ENCODE measurements around the gene PHACTR1. TPM values are rescaled to one million over a fixed set of nuclear protein-coding genes. Genes with fewer than 3 reads are reported as not detected.

Gene PHACTR1
- total RNA-seq, 1 experiment from 2014 or later, result 0.05 TPM

GRCh38 chr6:12984776-12985175, 268.2 kb downstream of the PHACTR1 start:
- ATAC-seq, result no peak
- BruUV-seq (replicated peaks), result no TSS peak
- TF ChIP-seq TCF7L2 (IDR thresholded peaks at IDR 0.05; ENCODE audit: low read depth, low read length) (no peak), POLR2AphosphoS5 (IDR thresholded peaks at IDR 0.05; ENCODE audit: low read depth, low read length) (no peak), REST (IDR thresholded peaks at IDR 0.05; ENCODE audit: insufficient read depth in 1 of 2, low read depth in 2 of 2, low read length in 1 of 2) (no peak), SIN3A (IDR thresholded peaks at IDR 0.05; ENCODE audit: borderline replicate concordance, insufficient read depth, low read depth, low read length) (no peak), CTCF (IDR thresholded peaks at IDR 0.05) (no peak)

GRCh38 chr6:12987783-12988182, 271.2 kb downstream of the PHACTR1 start:
- no peaks in the 10 kb centered on the region for H3K27me3 ChIP-seq (ENCODE audit: control insufficient read depth, insufficient read depth, low read length)
- no peak for ATAC-seq
- H3K4me1 ChIP-seq (ENCODE audit: control insufficient read depth, insufficient read depth, low read length), result no peaks in the 10 kb centered on the region
- no peaks in the 10 kb centered on the region for H3K9me3 ChIP-seq (ENCODE audit: control insufficient read depth, insufficient read depth, low read depth, low read length)
- no peak for TF ChIP-seq POLR2AphosphoS5 (IDR thresholded peaks at IDR 0.05; ENCODE audit: low read depth, low read length)
- no peak for TF ChIP-seq TCF7L2 (IDR thresholded peaks at IDR 0.05; ENCODE audit: low read depth, low read length)
- no peak for TF ChIP-seq CTCF (IDR thresholded peaks at IDR 0.05)
- no peak for TF ChIP-seq REST (IDR thresholded peaks at IDR 0.05; ENCODE audit: insufficient read depth in 1 of 2, low read depth in 2 of 2, low read length in 1 of 2)
- no peak for TF ChIP-seq SIN3A (IDR thresholded peaks at IDR 0.05; ENCODE audit: borderline replicate concordance, insufficient read depth, low read depth, low read length)
- no peak for DNase-seq (ENCODE audit: low read depth, low spot score)
- CTCF ChIA-PET, result no interaction called here
- intact Hi-C loops (cut with micrococcal nuclease; ENCODE audit: unreplicated experiment) (no loop called here), in situ Hi-C loops (cut with HindIII; ENCODE audit: low pct_unique_long_range_greater_than_20kb, low sequenced_read_pairs) (no loop called here)
- no peak overlapping the region for H3K4me3 ChIP-seq (ENCODE audit: low read depth in 2 of 2, low read length in 2 of 2)
- BruUV-seq (replicated peaks), result no TSS peak
- no peaks in the 10 kb centered on the region for H3K36me3 ChIP-seq (ENCODE audit: control insufficient read depth, insufficient read depth, low read length)
- POLR2A ChIA-PET, result no interaction called here
- H3K27ac ChIP-seq (ENCODE audit: low read length), result no peak overlapping the region

More at GRCh38 chr6:12984776-12985175, 268.2 kb downstream of the PHACTR1 start:
- no peak overlapping the region for H3K27ac ChIP-seq (ENCODE audit: low read length)
- H3K9me3 ChIP-seq (ENCODE audit: control insufficient read depth, insufficient read depth, low read depth, low read length), result no peaks in the 10 kb centered on the region
- no peak overlapping the region for H3K4me3 ChIP-seq (ENCODE audit: low read depth in 2 of 2, low read length in 2 of 2)
- POLR2A ChIA-PET, result no interaction called here
- CTCF ChIA-PET, result no interaction called here
- in situ Hi-C loops (cut with HindIII; ENCODE audit: low pct_unique_long_range_greater_than_20kb, low sequenced_read_pairs) (no loop called here), intact Hi-C loops (cut with micrococcal nuclease; ENCODE audit: unreplicated experiment) (no loop called here)
- no peaks in the 10 kb centered on the region for H3K36me3 ChIP-seq (ENCODE audit: control insufficient read depth, insufficient read depth, low read length)
- DNase-seq (ENCODE audit: low read depth, low spot score), result no peak
- no peaks in the 10 kb centered on the region for H3K27me3 ChIP-seq (ENCODE audit: control insufficient read depth, insufficient read depth, low read length)
- no peaks in the 10 kb centered on the region for H3K4me1 ChIP-seq (ENCODE audit: control insufficient read depth, insufficient read depth, low read length)
